ENCODE data around the gene ANXA6. TPM values are rescaled to one million over a fixed set of nuclear protein-coding genes. Genes with fewer than 3 reads are reported as not detected.
A peak's percentile ranks its signal among the peaks of the same experiment; 100 is the strongest.

ANXA6 gene
- total and polyA plus RNA-seq, 10 of the 15 experiments (the other 5 are each of a cell fraction or from before 2014, with no cell fraction given) = 44.0 to 571 (median 465) TPM

DNA sequence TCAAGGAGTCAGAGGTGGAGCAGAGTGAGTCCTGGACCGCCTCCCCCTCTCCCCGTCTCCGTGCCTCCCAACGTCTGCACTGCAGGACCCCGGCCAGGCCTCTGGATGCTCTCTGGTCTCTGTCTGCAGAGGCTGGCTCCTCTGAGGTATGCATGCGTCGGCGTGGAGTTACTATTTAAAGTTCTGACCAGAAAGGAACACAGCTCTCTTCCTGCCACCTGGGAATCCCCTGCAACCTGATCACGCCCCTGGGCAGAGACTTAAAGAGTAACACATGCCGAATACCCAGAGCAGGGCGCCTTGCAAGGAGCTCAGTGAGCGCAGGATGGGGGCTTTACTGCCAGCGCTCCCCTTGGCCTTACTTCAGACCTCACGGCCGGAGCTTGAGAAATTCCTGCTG, 16.0 kb downstream of the ANXA6 start:
- Histone ChIP-seq H3K79me2 (ENCODE audit: control insufficient read depth, insufficient read depth, low read length) (peaks cover 78% of the 10 kb centered on the region), H4K20me1 (ENCODE audit: control insufficient read depth, insufficient read depth) (peaks cover 4% of the 10 kb centered on the region), H3K4me1 (ENCODE audit: control insufficient read depth, insufficient read depth, low read length) (peaks cover 60% of the 10 kb centered on the region), H3K9me3 (replicated peaks; ENCODE audit: control insufficient read depth, insufficient read depth, low read length) (no peaks in the 10 kb centered on the region), H3K4me3 (peak overlapping the region; percentile 52), H3K4me2 (ENCODE audit: control insufficient read depth, insufficient read depth) (peak overlapping the region; percentile 94), H3K36me3 (ENCODE audit: control insufficient read depth in 2 of 2, insufficient read depth in 2 of 2, low read length in 1 of 2) (peaks cover 50 to 57% of the 10 kb centered on the region in 2 experiments), H3K27me3 (replicated peaks in 1 of 2; ENCODE audit: control insufficient read depth in 2 of 2, insufficient read depth in 2 of 2, low read length in 1 of 2) (no peaks in the 10 kb centered on the region), H3K9ac (ENCODE audit: control insufficient read depth, insufficient read depth, low read length) (peak overlapping the region; percentile 46), H2AFZ (ENCODE audit: control insufficient read depth, low read depth, low read length) (no peak overlapping the region), H3K27ac (ENCODE audit: control insufficient read depth, insufficient read depth) (peak overlapping the region; percentile 61)
- POLR2A ChIA-PET = interaction anchor here (0.7 to 8.4 kb wide), 18 partner anchors 12 to 580 kb away, joined by 3 to 153 read pairs (median 6); partner anchors contain the start of genes ANXA6 and CCDC69
- SMC1A ChIA-PET (ENCODE audit: uncharacterized antibody, unreplicated experiment) = interaction anchor here (0.7 to 35.3 kb wide), 19 partner anchors 6 to 684 kb away, joined by 3 to 1132 read pairs (median 5); partner anchors contain the start of genes ANXA6, CCDC69 and GM2A
- intact Hi-C loops (cut with micrococcal nuclease; ENCODE audit: unreplicated experiment) = loop anchor here (1.0 kb wide), 1 partner anchor 10 kb away; no protein-coding TSS in a partner anchor
- peak; percentile 89 for FAIRE-seq
- CTCF ChIA-PET = interaction anchor here (0.8 to 40.1 kb wide), 11 partner anchors 8 to 155 kb away, joined by 3 to 1107 read pairs (median 5); partner anchors contain the start of gene ANXA6
- no peak for DNase-seq (ENCODE audit: low read depth, low spot score)
- RAD21 ChIA-PET (ENCODE audit: unreplicated experiment) = interaction anchor here (0.7 to 8.4 kb wide), 24 partner anchors 8 to 174 kb away, joined by 3 to 189 read pairs (median 8); partner anchors contain the start of genes ANXA6, CCDC69, GM2A and TNIP1
- ATAC-seq = peak; percentile 90
- WGBS (ENCODE audit: insufficient coverage, insufficient replicate concordance, low lambda C conversion rate, missing lambda C conversion rate) = 3% methylated on average over 15 of the region's 15 CpGs
- in situ Hi-C loops (cut with MboI) = no loop called here
- no TSS peak for BruUV-seq (replicated peaks)
- no peak for TF ChIP-seq STAT3 (IDR thresholded peaks at IDR 0.05; ENCODE audit: low read depth, low read length)
- TF ChIP-seq, protein P1, sequence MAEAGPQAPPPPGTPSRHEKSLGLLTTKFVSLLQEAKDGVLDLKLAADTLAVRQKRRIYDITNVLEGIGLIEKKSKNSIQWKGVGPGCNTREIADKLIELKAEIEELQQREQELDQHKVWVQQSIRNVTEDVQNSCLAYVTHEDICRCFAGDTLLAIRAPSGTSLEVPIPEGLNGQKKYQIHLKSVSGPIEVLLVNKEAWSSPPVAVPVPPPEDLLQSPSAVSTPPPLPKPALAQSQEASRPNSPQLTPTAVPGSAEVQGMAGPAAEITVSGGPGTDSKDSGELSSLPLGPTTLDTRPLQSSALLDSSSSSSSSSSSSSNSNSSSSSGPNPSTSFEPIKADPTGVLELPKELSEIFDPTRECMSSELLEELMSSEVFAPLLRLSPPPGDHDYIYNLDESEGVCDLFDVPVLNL (IDR thresholded peaks at IDR 0.05; ENCODE audit: low read depth, low read length) = no peak
- TF ChIP-seq ZNF274 (IDR thresholded peaks at IDR 0.05; ENCODE audit: insufficient read depth, insufficient read length) = no peak
- TF ChIP-seq NBN (IDR thresholded peaks at IDR 0.05) = 0 out of 2 replicates have a peak, but pooled peaks have one; percentile 48
- TF ChIP-seq POU2F2 (IDR thresholded peaks at IDR 0.05; ENCODE audit: borderline replicate concordance, low read depth, low read length) = peak; percentile 85
- peak; percentile 74 for TF ChIP-seq NFIC (IDR thresholded peaks at IDR 0.05; ENCODE audit: low read depth, low read length)
- no peak for TF ChIP-seq KAT2A (conservative IDR thresholded peaks at IDR 0.05; ENCODE audit: control insufficient read depth, low read depth, low read length)
- TF ChIP-seq, protein P2, sequence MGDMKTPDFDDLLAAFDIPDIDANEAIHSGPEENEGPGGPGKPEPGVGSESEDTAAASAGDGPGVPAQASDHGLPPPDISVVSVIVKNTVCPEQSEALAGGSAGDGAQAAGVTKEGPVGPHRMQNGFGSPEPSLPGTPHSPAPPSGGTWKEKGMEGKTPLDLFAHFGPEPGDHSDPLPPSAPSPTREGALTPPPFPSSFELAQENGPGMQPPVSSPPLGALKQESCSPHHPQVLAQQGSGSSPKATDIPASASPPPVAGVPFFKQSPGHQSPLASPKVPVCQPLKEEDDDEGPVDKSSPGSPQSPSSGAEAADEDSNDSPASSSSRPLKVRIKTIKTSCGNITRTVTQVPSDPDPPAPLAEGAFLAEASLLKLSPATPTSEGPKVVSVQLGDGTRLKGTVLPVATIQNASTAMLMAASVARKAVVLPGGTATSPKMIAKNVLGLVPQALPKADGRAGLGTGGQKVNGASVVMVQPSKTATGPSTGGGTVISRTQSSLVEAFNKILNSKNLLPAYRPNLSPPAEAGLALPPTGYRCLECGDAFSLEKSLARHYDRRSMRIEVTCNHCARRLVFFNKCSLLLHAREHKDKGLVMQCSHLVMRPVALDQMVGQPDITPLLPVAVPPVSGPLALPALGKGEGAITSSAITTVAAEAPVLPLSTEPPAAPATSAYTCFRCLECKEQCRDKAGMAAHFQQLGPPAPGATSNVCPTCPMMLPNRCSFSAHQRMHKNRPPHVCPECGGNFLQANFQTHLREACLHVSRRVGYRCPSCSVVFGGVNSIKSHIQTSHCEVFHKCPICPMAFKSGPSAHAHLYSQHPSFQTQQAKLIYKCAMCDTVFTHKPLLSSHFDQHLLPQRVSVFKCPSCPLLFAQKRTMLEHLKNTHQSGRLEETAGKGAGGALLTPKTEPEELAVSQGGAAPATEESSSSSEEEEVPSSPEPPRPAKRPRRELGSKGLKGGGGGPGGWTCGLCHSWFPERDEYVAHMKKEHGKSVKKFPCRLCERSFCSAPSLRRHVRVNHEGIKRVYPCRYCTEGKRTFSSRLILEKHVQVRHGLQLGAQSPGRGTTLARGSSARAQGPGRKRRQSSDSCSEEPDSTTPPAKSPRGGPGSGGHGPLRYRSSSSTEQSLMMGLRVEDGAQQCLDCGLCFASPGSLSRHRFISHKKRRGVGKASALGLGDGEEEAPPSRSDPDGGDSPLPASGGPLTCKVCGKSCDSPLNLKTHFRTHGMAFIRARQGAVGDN (IDR thresholded peaks at IDR 0.05) = peak; percentile 70
- TF ChIP-seq SMC3 (IDR thresholded peaks at IDR 0.05; ENCODE audit: borderline replicate concordance, low read length) = no peak
- TF ChIP-seq, protein P3, sequence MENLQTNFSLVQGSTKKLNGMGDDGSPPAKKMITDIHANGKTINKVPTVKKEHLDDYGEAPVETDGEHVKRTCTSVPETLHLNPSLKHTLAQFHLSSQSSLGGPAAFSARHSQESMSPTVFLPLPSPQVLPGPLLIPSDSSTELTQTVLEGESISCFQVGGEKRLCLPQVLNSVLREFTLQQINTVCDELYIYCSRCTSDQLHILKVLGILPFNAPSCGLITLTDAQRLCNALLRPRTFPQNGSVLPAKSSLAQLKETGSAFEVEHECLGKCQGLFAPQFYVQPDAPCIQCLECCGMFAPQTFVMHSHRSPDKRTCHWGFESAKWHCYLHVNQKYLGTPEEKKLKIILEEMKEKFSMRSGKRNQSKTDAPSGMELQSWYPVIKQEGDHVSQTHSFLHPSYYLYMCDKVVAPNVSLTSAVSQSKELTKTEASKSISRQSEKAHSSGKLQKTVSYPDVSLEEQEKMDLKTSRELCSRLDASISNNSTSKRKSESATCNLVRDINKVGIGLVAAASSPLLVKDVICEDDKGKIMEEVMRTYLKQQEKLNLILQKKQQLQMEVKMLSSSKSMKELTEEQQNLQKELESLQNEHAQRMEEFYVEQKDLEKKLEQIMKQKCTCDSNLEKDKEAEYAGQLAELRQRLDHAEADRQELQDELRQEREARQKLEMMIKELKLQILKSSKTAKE (IDR thresholded peaks at IDR 0.05; ENCODE audit: low read depth, poor library complexity, severe bottlenecking) = peak; percentile 74
- TF ChIP-seq, protein P4, sequence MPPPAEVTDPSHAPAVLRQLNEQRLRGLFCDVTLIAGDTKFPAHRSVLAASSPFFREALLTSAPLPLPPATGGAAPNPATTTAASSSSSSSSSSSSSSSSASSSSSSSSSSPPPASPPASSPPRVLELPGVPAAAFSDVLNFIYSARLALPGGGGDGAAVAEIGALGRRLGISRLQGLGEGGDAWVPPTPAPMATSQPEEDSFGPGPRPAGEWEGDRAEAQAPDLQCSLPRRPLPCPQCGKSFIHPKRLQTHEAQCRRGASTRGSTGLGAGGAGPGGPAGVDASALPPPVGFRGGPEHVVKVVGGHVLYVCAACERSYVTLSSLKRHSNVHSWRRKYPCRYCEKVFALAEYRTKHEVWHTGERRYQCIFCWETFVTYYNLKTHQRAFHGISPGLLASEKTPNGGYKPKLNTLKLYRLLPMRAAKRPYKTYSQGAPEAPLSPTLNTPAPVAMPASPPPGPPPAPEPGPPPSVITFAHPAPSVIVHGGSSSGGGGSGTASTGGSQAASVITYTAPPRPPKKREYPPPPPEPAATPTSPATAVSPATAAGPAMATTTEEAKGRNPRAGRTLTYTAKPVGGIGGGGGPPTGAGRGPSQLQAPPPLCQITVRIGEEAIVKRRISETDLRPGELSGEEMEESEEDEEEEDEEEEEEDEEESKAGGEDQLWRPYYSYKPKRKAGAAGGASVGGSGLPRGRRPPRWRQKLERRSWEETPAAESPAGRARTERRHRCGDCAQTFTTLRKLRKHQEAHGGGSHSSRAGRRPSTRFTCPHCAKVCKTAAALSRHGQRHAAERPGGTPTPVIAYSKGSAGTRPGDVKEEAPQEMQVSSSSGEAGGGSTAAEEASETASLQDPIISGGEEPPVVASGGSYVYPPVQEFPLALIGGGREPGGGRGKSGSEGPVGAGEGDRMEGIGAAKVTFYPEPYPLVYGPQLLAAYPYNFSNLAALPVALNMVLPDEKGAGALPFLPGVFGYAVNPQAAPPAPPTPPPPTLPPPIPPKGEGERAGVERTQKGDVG (CRISPR knock-in tag; IDR thresholded peaks at IDR 0.05) = no peak
- TF ChIP-seq YY1 (IDR thresholded peaks at IDR 0.05; ENCODE audit: low read depth, low read length) = peak; percentile 45; the same call in 1 of the 2 replicates
- TF ChIP-seq ZZZ3 (IDR thresholded peaks at IDR 0.05; ENCODE audit: control insufficient read depth, insufficient read length, low read depth) = no peak
